Measurements from ENCODE around the gene AHI1. TPM values are rescaled to one million over a fixed set of nuclear protein-coding genes. Genes with fewer than 3 reads are reported as not detected.

The AHI1 gene
- total and polyA plus RNA-seq, 2 of the 13 experiments (the other 11 are each of a cell fraction or from before 2014, with no cell fraction given) = 7.2 to 18.6 TPM

- TF ChIP-seq REST (IDR thresholded peaks at IDR 0.05; ENCODE audit: borderline replicate concordance in 1 of 2, low read depth in 1 of 2, low read length in 2 of 2) (no peak), ZFP1 (CRISPR knock-in tag; IDR thresholded peaks at IDR 0.05) (no peak), SALL1 (CRISPR knock-in tag; IDR thresholded peaks at IDR 0.05) (no peak), CHD2 (IDR thresholded peaks at IDR 0.05; ENCODE audit: low read depth, low read length) (no peak), ARID5B (CRISPR knock-in tag; IDR thresholded peaks at IDR 0.05) (no peak)
Measured at GRCh38 chr6:135235716-135236115, 261.8 kb downstream of the AHI1 start (continued).

- no peak for ATAC-seq
- intact Hi-C loops (cut with micrococcal nuclease; ENCODE audit: unreplicated experiment) = no loop called here
- ChIA-PET CTCF (ENCODE audit: low intra/inter-chr PET ratio, low total read pairs) (no interaction called here), POLR2A (no interaction called here)
- no peak for DNase-seq (ENCODE audit: low spot score)
- H4K20me1 ChIP-seq (ENCODE audit: insufficient read depth, low read length) = no peaks in the 10 kb centered on the region
- H3K4me3 ChIP-seq (replicated peaks in 1 of 3; ENCODE audit: insufficient read depth in 1 of 3, low read depth in 2 of 3, low read length in 3 of 3) = no peak overlapping the region
- H3K79me2 ChIP-seq (ENCODE audit: insufficient read depth, low read length) = no peaks in the 10 kb centered on the region
- H3K27ac ChIP-seq (ENCODE audit: extremely low read length, insufficient read depth, low read length) = no peak overlapping the region
- H3K9ac ChIP-seq (ENCODE audit: insufficient read depth, low read depth, low read length) = no peak overlapping the region
- H3K27me3 ChIP-seq (ENCODE audit: control insufficient read depth in 1 of 2, insufficient read depth in 2 of 2, low read length in 2 of 2) = peaks cover 0 to 11% of the 10 kb centered on the region in 2 experiments; a peak in 1 of 5 replicates
- no peak overlapping the region for H3K4me2 ChIP-seq (ENCODE audit: low read depth, low read length)
- no peak overlapping the region for H2AFZ ChIP-seq (ENCODE audit: low read length)
- H3K9me3 ChIP-seq (ENCODE audit: low read length) = no peaks in the 10 kb centered on the region
- FAIRE-seq = no peak
- H3K4me1 ChIP-seq (ENCODE audit: insufficient read depth, low read length) = no peaks in the 10 kb centered on the region
- in situ Hi-C loops (cut with HindIII; ENCODE audit: extremely low pct_ligation_motif_present, low pct_unique_long_range_greater_than_20kb) = no loop called here
- no TSS peak for BruUV-seq (replicated peaks)
- WGBS (ENCODE audit: low lambda C conversion rate) = 0% methylated on average over 1 of the region's 1 CpG
- no peaks in the 10 kb centered on the region for H3K36me3 ChIP-seq (replicated peaks in 1 of 2; ENCODE audit: control insufficient read depth in 1 of 2, insufficient read depth in 2 of 2, low read length in 2 of 2)
- TF ChIP-seq THAP9 (CRISPR knock-in tag; IDR thresholded peaks at IDR 0.05; ENCODE audit: borderline replicate concordance) (no peak), CREB1 (IDR thresholded peaks at IDR 0.05) (peak; percentile 96), CREB1 (CRISPR knock-in tag; IDR thresholded peaks at IDR 0.05) (no peak), ZNF256 (CRISPR knock-in tag; conservative IDR thresholded peaks at IDR 0.05) (no peak), ATF7 (IDR thresholded peaks at IDR 0.05) (peak; percentile 97), ATF7 (CRISPR knock-in tag; IDR thresholded peaks at IDR 0.05) (no peak), ZNF382 (CRISPR knock-in tag; IDR thresholded peaks at IDR 0.05; ENCODE audit: borderline replicate concordance) (no peak), LBX2 (CRISPR knock-in tag; IDR thresholded peaks at IDR 0.05; ENCODE audit: borderline replicate concordance) (no peak), ZNF460 (CRISPR knock-in tag; IDR thresholded peaks at IDR 0.05; ENCODE audit: borderline replicate concordance) (no peak)
Measured at GRCh38 chr6:135234492-135234780, 263.1 kb downstream of the AHI1 start.
